Head of caudate nucleus (tissue), 42 donors: ENCODE data around the gene CNTNAP2.

Experiments
- DNase-seq, 42 donors: peaks; one replicate each; pipeline versions ENCODE4 v3.0.0 to v3.0.0-alpha.2; 2020 to 2021; ENCODE audit warnings: mixed read lengths in 7 of 42
- intact Hi-C: fragments of 100-400 bp; cut with DNase I; formaldehyde crosslinking; loops from one replicate; pipeline ENCODE4 v1.15.0; 2022

The CNTNAP2 gene

GRCh38 chr7:148079206-148080080 is 1962.8 kb downstream of the CNTNAP2 start:
- no peak for DNase-seq
- intact Hi-C loops = no loop called here

GRCh38 chr7:148083448-148083847 is 1966.8 kb downstream of the CNTNAP2 start:
- DNase-seq = no peak
- intact Hi-C loops = no loop called here

DNA sequence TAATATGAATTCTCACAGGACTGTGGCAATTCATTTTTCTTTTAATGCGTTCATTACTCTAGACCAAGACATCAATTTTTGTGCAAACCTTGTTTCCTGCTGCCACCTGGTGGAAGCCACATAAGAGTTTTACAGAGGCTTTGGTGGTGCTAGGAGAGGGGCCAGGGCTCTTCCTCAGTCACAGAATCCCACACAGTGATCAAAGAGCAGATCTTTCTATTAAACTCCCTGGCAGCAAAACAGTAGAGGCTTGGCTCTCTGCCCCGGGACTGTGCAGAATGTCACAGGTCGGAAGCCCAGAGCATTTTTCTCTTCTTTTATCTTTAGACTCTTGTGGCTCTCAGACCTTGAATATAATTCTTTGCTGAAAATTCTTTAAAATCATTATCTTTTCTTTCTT is 1967.5 kb downstream of the CNTNAP2 start:
- intact Hi-C loops = no loop called here
- DNase-seq = peak; percentile 33 to 93 (median 77)

DNA sequence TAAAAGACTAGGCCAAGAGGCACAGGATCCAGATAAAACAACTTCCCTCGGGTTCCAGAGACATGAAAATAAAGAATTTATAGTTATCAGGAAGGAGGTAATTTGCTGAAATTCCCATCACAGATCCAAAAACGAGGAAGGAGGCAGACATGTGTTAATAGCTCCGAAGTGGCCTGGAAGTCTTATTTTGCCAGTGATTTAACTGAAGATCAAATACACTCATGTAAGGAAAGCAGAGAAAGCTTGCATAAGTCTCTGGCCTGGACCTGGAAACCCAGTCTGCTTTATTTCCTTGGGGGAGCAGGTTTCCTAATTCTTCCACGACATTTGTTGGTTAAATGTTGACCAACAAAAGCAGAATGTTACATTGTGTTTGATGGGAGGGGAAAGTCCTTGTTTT is 1975.3 kb downstream of the CNTNAP2 start:
- DNase-seq = no peak
- intact Hi-C loops = no loop called here

DNA sequence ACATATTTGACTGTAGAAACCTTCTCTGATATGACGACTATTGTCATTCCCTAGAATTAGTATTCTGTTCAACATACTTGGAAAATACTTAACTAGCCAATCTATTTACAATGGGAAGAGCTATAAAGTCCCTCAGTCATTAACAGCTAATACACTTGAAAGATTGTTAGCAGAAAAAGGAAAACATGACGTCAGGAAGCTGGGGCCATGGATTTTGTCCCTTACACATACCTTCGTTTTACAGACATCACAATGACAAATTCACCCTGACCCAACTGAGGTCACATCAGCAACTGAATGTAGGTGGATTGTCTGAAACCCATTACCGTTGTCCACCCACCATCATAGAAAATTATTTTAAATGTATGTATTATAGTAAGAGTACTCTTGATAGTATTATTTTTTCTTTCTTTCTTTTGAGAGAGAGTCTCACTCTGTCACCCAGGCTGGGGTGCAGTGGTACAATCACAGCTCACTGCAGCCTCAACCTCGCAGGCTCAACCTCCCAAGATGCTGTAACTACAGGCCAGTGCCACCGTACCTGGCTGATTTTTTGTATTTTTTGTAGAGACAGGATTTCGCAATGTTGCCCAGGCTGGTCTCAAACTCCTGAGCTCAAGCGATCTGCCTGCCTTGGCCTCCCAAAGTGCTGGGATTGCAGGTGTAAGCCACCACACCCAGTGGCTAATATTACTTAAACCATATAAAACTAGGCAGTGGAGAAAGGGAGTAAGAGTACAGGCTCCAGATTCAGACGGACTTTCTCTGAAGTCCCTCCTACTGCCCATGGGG is 1977.0 kb downstream of the CNTNAP2 start:
- intact Hi-C loops = no loop called here
- DNase-seq = no peak

DNA sequence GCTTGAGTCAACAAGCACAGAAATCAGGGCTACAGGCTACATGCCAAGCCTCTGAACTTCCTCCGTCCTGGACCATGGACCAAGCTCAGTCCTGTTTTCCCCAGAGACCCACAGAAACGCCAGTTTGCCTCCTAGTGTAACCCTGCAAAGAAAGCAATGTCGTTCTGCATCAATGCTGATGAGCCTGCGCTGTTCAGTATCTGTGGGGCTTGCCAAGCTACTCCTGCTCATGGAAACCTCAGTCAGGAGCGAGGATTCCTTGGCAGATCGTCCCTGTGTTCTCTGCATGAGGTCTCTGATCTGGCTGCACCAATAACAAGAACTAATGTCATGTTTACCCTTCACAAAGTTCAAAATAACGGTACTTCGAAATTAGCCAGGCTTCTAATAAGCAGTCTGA is 1978.5 kb downstream of the CNTNAP2 start:
- intact Hi-C loops = no loop called here
- DNase-seq = peak in 2 of 42 donors; percentile 6 to 30

DNA sequence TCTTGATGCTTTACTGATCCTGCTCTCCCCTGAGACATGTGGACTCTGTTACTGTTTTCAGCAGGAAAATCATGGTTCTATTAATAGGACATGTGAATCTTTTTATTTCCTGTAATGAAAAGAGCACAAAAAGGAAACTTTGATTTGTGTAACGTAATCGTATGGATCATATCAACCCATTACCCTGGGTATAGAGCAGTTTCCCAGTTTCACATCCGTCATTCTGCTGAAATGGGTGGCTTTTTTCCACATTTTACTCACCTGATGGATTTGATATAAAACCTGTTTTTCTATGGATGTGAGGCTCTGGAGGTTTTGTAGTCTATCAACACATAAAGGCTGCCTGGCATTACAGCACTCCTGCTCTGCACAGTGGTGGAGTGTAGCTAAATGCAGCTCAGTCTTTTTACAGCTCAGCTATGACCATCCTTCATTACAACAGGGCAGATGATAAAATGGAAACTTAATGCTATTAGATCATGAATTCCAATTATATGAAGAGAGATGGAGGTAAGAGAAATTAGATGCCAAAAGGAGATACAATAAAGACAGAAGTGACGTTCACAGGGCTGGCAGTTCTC is 1987.6 kb downstream of the CNTNAP2 start:
- intact Hi-C loops = no loop called here
- DNase-seq = no peak

- no peak for DNase-seq
- intact Hi-C loops = no loop called here
Observed at GRCh38 chr7:148104924-148105323, 1988.3 kb downstream of the CNTNAP2 start.

- intact Hi-C loops = no loop called here
- DNase-seq = no peak
Observed at GRCh38 chr7:148105853-148106252, 1989.3 kb downstream of the CNTNAP2 start.

DNA sequence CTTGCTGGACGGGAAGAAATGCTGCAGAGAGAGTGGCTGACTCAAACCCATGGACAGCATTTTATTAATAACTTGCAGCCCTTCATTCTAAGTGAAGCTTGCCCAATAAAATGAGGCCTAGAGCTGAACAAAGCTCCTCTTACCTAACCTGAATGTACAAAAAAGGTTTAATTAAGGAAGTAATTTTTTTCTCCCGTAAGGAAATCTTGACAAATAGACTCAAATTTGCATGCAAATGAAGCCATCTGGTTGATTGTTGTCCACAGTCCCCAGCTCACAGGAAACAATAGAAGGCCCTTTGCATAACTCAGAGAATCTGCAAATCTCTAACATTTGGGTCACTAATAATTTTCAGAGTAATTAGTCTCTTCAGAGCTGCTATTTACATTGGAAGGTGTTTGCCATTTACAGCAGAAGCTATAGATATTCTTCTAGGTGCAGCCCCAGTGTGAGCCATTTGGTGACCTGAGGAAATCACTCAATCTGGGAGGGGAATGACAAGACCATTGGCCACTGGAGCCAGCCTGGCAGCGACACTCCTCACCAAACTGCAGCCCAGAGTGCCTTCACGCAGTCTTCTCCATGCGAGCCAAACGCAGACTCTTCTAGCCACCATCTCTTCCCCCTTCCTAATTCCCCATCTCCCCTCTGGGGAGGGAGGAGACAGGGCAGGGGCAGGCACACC is 1991.0 kb downstream of the CNTNAP2 start:
- intact Hi-C loops = no loop called here
- no peak for DNase-seq

DNA sequence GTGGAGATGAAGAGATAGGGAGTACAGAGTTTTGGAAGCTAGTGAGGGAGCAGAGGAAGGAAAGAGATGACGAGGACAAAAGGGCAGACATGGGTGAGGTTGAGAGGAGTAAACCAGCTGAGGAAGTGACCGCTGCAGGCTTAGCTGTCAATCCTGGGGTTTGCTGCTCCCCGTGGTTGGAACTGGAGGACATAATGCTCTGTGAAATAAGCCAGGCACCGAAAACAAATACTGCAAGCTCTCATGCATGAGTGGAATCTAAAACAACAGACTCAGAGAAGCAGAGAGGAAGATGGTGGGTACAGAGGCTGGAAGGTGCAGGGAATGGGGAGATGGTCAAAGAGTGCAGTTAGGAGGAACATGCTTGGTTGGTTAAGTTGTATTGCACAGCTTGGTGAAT is 1991.8 kb downstream of the CNTNAP2 start:
- intact Hi-C loops = no loop called here
- DNase-seq = no peak

DNA sequence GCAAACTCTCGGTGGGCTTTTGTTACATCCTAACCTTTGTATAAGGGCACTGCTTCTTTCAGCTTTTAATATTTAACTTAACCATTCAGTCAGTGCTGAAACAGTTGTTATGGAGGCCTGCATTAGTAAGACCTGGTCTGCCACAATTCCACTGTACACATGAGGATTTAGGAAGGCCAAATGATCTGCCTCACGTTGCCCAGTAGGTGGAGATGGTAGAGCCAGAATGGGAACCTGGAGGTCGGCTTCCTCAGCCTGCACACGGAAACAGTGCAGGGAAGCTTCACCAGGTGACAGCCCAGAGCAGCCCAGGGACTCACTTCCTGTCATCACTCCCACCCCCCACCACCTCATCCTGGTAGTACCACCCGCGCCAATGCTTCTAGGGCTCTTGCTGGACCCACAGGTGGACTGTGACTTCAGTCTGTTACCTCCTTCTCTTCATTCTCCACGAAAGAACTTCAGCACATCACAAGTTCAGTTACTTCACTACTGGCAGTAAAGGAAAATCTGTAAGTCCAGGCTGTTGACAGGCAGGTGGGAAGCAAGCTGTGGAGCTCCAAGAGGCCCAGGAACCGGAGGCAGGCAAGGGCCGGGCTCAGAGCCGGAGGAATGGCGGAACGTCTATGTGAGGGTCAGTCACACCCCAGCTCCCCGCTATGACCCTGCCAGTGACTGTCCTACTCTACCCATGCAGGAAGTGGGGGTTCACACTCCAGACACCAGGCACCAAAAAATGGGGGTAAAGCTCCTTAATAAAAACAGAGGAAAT is 1993.7 kb downstream of the CNTNAP2 start:
- DNase-seq = no peak
- intact Hi-C loops = no loop called here

- no peak for DNase-seq
- intact Hi-C loops = no loop called here
Observed at GRCh38 chr7:148114804-148115203, 1998.2 kb downstream of the CNTNAP2 start.

GRCh38 chr7:148115308-148115707 is 1998.7 kb downstream of the CNTNAP2 start:
- DNase-seq = no peak
- intact Hi-C loops = no loop called here

DNA sequence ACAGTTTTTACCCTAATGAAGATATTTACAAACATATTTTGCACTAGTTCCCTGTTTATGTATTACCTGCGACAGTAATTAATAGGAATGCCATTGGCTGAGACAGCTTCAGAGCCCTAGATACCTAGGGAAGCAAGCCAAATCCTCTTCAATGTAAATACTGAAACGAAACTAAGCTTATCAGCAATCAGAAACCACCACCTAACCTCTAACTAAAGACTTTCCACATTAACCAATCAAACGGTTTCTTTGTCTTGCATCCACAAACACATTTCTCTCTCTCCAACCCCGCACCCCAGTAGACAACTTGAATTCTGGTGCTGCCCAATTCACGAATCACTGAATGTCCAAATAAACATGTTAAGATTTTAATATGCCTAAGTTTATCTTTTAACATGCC is 1999.6 kb downstream of the CNTNAP2 start:
- DNase-seq = no peak
- intact Hi-C loops = no loop called here

- intact Hi-C loops = no loop called here
- peak in 1 of 42 donors; percentile 16 for DNase-seq
Observed at GRCh38 chr7:148116829-148117403, 2000.3 kb downstream of the CNTNAP2 start.

DNA sequence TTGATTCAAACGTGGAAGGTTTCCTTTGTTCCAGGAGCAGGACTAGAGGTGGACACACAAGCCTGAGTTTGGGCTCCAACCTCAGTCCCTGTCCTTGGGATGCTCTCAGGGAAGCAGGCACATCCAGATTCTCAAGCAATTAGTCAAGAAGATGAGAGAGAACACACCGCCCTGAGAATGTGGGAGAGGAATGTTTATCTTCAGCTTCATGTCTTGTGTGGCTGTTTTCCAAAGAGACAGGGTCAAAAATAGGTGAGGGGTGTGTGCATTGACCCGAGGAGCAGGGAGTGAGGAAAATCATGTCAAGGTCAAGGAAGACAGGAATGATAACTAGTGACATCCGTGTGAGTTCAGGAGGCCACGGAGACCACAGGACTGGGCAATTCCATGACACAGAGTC is 2001.8 kb downstream of the CNTNAP2 start:
- intact Hi-C loops = no loop called here
- DNase-seq = no peak

DNA sequence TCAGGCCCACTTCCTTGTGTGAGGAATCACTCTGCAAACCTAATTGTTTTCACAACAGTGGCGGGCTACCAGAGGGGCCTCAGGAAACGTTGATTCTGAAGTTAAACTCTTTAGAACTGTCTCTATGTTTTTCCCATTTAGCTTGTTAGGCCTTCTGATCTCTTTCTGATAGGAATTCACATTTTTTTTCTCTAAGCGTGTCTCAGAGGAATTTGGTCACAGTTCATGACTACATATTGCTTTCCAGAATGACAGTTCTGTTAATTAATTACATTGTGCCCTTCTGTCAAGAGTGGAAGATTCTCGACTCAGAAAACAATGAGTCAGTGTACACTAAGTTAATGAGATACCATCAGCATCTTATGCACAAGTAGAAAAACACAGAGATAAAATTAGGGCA is 2004.8 kb downstream of the CNTNAP2 start:
- DNase-seq = no peak
- intact Hi-C loops = no loop called here
